ENCODE data around the gene PRCC. TPM values are rescaled to one million over a fixed set of nuclear protein-coding genes. Genes with fewer than 3 reads are reported as not detected.
A peak's percentile ranks its signal among the peaks of the same experiment; 100 is the strongest.

PRCC gene
- total and polyA plus RNA-seq, 2 of the 8 experiments (the other 6 are each of a cell fraction or from before 2014, with no cell fraction given): 95.2 to 115 TPM

- TF ChIP-seq, protein P1, sequence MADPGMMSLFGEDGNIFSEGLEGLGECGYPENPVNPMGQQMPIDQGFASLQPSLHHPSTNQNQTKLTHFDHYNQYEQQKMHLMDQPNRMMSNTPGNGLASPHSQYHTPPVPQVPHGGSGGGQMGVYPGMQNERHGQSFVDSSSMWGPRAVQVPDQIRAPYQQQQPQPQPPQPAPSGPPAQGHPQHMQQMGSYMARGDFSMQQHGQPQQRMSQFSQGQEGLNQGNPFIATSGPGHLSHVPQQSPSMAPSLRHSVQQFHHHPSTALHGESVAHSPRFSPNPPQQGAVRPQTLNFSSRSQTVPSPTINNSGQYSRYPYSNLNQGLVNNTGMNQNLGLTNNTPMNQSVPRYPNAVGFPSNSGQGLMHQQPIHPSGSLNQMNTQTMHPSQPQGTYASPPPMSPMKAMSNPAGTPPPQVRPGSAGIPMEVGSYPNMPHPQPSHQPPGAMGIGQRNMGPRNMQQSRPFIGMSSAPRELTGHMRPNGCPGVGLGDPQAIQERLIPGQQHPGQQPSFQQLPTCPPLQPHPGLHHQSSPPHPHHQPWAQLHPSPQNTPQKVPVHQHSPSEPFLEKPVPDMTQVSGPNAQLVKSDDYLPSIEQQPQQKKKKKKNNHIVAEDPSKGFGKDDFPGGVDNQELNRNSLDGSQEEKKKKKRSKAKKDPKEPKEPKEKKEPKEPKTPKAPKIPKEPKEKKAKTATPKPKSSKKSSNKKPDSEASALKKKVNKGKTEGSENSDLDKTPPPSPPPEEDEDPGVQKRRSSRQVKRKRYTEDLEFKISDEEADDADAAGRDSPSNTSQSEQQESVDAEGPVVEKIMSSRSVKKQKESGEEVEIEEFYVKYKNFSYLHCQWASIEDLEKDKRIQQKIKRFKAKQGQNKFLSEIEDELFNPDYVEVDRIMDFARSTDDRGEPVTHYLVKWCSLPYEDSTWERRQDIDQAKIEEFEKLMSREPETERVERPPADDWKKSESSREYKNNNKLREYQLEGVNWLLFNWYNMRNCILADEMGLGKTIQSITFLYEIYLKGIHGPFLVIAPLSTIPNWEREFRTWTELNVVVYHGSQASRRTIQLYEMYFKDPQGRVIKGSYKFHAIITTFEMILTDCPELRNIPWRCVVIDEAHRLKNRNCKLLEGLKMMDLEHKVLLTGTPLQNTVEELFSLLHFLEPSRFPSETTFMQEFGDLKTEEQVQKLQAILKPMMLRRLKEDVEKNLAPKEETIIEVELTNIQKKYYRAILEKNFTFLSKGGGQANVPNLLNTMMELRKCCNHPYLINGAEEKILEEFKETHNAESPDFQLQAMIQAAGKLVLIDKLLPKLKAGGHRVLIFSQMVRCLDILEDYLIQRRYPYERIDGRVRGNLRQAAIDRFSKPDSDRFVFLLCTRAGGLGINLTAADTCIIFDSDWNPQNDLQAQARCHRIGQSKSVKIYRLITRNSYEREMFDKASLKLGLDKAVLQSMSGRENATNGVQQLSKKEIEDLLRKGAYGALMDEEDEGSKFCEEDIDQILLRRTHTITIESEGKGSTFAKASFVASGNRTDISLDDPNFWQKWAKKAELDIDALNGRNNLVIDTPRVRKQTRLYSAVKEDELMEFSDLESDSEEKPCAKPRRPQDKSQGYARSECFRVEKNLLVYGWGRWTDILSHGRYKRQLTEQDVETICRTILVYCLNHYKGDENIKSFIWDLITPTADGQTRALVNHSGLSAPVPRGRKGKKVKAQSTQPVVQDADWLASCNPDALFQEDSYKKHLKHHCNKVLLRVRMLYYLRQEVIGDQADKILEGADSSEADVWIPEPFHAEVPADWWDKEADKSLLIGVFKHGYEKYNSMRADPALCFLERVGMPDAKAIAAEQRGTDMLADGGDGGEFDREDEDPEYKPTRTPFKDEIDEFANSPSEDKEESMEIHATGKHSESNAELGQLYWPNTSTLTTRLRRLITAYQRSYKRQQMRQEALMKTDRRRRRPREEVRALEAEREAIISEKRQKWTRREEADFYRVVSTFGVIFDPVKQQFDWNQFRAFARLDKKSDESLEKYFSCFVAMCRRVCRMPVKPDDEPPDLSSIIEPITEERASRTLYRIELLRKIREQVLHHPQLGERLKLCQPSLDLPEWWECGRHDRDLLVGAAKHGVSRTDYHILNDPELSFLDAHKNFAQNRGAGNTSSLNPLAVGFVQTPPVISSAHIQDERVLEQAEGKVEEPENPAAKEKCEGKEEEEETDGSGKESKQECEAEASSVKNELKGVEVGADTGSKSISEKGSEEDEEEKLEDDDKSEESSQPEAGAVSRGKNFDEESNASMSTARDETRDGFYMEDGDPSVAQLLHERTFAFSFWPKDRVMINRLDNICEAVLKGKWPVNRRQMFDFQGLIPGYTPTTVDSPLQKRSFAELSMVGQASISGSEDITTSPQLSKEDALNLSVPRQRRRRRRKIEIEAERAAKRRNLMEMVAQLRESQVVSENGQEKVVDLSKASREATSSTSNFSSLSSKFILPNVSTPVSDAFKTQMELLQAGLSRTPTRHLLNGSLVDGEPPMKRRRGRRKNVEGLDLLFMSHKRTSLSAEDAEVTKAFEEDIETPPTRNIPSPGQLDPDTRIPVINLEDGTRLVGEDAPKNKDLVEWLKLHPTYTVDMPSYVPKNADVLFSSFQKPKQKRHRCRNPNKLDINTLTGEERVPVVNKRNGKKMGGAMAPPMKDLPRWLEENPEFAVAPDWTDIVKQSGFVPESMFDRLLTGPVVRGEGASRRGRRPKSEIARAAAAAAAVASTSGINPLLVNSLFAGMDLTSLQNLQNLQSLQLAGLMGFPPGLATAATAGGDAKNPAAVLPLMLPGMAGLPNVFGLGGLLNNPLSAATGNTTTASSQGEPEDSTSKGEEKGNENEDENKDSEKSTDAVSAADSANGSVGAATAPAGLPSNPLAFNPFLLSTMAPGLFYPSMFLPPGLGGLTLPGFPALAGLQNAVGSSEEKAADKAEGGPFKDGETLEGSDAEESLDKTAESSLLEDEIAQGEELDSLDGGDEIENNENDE (IDR thresholded peaks at IDR 0.05; ENCODE audit: insufficient replicate concordance, low read length): no peak
- no peak for TF ChIP-seq SIX5 (IDR thresholded peaks at IDR 0.05; ENCODE audit: low read depth, low read length)
- TF ChIP-seq JUN (IDR thresholded peaks at IDR 0.05; ENCODE audit: low read depth, low read length): no peak
- TF ChIP-seq SIN3A (conservative IDR thresholded peaks at IDR 0.05 in 1 of 2, IDR thresholded peaks at IDR 0.05 in 1 of 2; ENCODE audit: low read depth in 1 of 2, low read length in 2 of 2): peak; percentile 79 to 90; a peak in 3 of 4 replicates
- TF ChIP-seq BACH1 (IDR thresholded peaks at IDR 0.05; ENCODE audit: low read length): no peak
- TF ChIP-seq CBX8 (IDR thresholded peaks at IDR 0.05; ENCODE audit: borderline replicate concordance, low read depth, low read length): no peak
- TF ChIP-seq MAX (IDR thresholded peaks at IDR 0.05): 0 out of 2 replicates have a peak, but pooled peaks have one; percentile 23
- TF ChIP-seq HDAC6 (IDR thresholded peaks at IDR 0.05; ENCODE audit: low read depth, low read length): no peak
- no peak for TF ChIP-seq ATF3 (IDR thresholded peaks at IDR 0.05; ENCODE audit: insufficient read depth, low read depth, low read length)
- no peak for TF ChIP-seq CREB1 (IDR thresholded peaks at IDR 0.05)
Observed at GRCh38 chr1:156767879-156768604, 707 bp downstream of the PRCC start (continued).
